HepG2 (cell line): ENCODE data around the gene ZNF500. TPM values are rescaled to one million over a fixed set of nuclear protein-coding genes. Genes with fewer than 3 reads are reported as not detected.
A peak's percentile ranks its signal among the peaks of the same experiment; 100 is the strongest.

Experiments used
- EED ChIP-seq: sonication (generic); formaldehyde crosslinking; IDR thresholded peaks from 2 replicates; pipeline ENCODE4 v1.5.0; 2020; ENCODE audit warnings: mild to moderate bottlenecking, missing genetic modification reagents
- FOXM1 ChIP-seq: sonication (generic); formaldehyde crosslinking; IDR thresholded peaks from 2 replicates; pipeline ENCODE4 v1.5.0; 2020; ENCODE audit warnings: missing genetic modification reagents
- GMEB2 ChIP-seq: IDR thresholded peaks from 2 replicates; pipeline ENCODE4 v1.6.1; 2016; ENCODE audit warnings: missing biosample characterization, missing genetic modification reagents, low read depth
- GZF1 ChIP-seq: sonication (generic); formaldehyde crosslinking; IDR thresholded peaks from 2 replicates; pipeline ENCODE4 v1.5.1; 2020; ENCODE audit warnings: mild to moderate bottlenecking, missing genetic modification reagents
- KDM2A ChIP-seq: sonication (generic); formaldehyde crosslinking; IDR thresholded peaks from 2 replicates; pipeline ENCODE4 v1.4.0; 2020; ENCODE audit warnings: low read depth, missing genetic modification reagents, borderline replicate concordance
- KDM3A ChIP-seq: IDR thresholded peaks from 2 replicates; pipeline ENCODE4 v1.6.1; 2018; ENCODE audit warnings: low read depth, missing compliant biosample characterization
- MED1 ChIP-seq: sonication (generic); formaldehyde crosslinking; IDR thresholded peaks from 2 replicates; pipeline ENCODE4 v1.4.0; 2020; ENCODE audit warnings: missing genetic modification reagents
- MXD1 ChIP-seq: sonication (generic); formaldehyde crosslinking; IDR thresholded peaks from 2 replicates; pipeline ENCODE4 v1.4.0; 2020; ENCODE audit warnings: mild to moderate bottlenecking, missing genetic modification reagents
- NONO ChIP-seq, 2 experiments: fragments of 450-650 bp in 1 of 2; sonication (generic) in 1 of 2; formaldehyde crosslinking in 1 of 2; IDR thresholded peaks in 1 of 2; conservative IDR thresholded peaks in 1 of 2; 2 replicates each; pipeline versions ENCODE4 v1.6.1 to v1.8.0; 2017 to 2022; ENCODE audit warnings: mild to moderate bottlenecking in 1 of 2, missing genetic modification reagents in 1 of 2, moderate library complexity in 1 of 2
- REL ChIP-seq: sonication (generic); formaldehyde crosslinking; conservative IDR thresholded peaks from 2 replicates; pipeline ENCODE4 v1.8.0; 2022; ENCODE audit warnings: mild to moderate bottlenecking, missing genetic modification reagents, moderate library complexity
- RELA ChIP-seq: sonication (generic); formaldehyde crosslinking; IDR thresholded peaks from 2 replicates; pipeline ENCODE4 v1.4.0; 2020; ENCODE audit warnings: missing genetic modification reagents
- SNRNP70 ChIP-seq: fragments of 200-400 bp; formaldehyde crosslinking; IDR thresholded peaks from 2 replicates; pipeline ENCODE4 v1.6.1; 2017; ENCODE audit warnings: mild to moderate bottlenecking, low read depth, low read length, moderate library complexity
- YEATS4 ChIP-seq: sonication (generic); formaldehyde crosslinking; IDR thresholded peaks from 2 replicates; pipeline ENCODE4 v1.4.0; 2020; ENCODE audit warnings: missing genetic modification reagents, borderline replicate concordance
- ZFP90 ChIP-seq: sonication (generic); formaldehyde crosslinking; IDR thresholded peaks from 2 replicates; pipeline ENCODE4 v1.8.0; 2022; ENCODE audit warnings: missing genetic modification reagents, mild to moderate bottlenecking, inconsistent platforms, borderline replicate concordance
- ZKSCAN1 ChIP-seq: fragments of 150-350 bp; IDR thresholded peaks from 2 replicates; pipeline ENCODE4 v1.6.1; 2014; ENCODE audit warnings: low read length
- ZNF205 ChIP-seq: IDR thresholded peaks from 2 replicates; pipeline ENCODE4 v1.6.1; 2018; ENCODE audit warnings: missing biosample characterization, missing genetic modification reagents
- ZNF343 ChIP-seq: sonication (generic); formaldehyde crosslinking; IDR thresholded peaks from 2 replicates; pipeline ENCODE4 v1.4.0; 2020; ENCODE audit warnings: mild to moderate bottlenecking, missing genetic modification reagents
- ZNF513 ChIP-seq: sonication (generic); formaldehyde crosslinking; conservative IDR thresholded peaks from 2 replicates; pipeline ENCODE4 v1.5.0; 2020; ENCODE audit warnings: missing genetic modification reagents
- ZNF577 ChIP-seq: sonication (generic); formaldehyde crosslinking; IDR thresholded peaks from 2 replicates; pipeline ENCODE4 v1.4.0; 2020; ENCODE audit warnings: mild to moderate bottlenecking, low read depth, missing genetic modification reagents, borderline replicate concordance
- ZNF749 ChIP-seq: sonication (generic); formaldehyde crosslinking; IDR thresholded peaks from 2 replicates; pipeline ENCODE4 v1.8.0; 2022; ENCODE audit warnings: mild to moderate bottlenecking, missing genetic modification reagents, moderate library complexity, borderline replicate concordance
- ZNF878 ChIP-seq: sonication (generic); formaldehyde crosslinking; IDR thresholded peaks from 2 replicates; pipeline ENCODE4 v1.8.1; 2023; ENCODE audit warnings: mild to moderate bottlenecking, missing genetic modification reagents, moderate library complexity
- polyA plus RNA-seq, 8 experiments: library from polyadenylated mRNA; depleted of rRNA in 3 of 8; stranded (reverse) in 7 of 8; unstranded in 1 of 8; fragments of >200 nt; fragmentation: Illumina TruSeq in 4 of 8; extraction: Trizol in 4 of 8; gene quantifications; 2 replicates each; pipeline versions ENCODE4 v1.2.1 to v1.2.3, GENCODE V29; 2011 to 2016; ENCODE audit warnings: low read depth in 4 of 8, missing spikeins in 1 of 8, mixed read lengths in 1 of 8; ENCODE audit not compliant: insufficient read depth in 1 of 8
- total RNA-seq, 5 experiments: library from RNA; depleted of rRNA; stranded (reverse); fragments of >200 nt; fragmentation: Illumina TruSeq; extraction: Trizol; gene quantifications; 2 replicates each; pipeline ENCODE4 v1.2.3, GENCODE V29; 2016; ENCODE audit warnings: low read depth in 1 of 5
- TF ChIP-seq, protein P1 (sequence below): sonication (generic); formaldehyde crosslinking; IDR thresholded peaks from 2 replicates; pipeline ENCODE4 v1.4.0; 2020; ENCODE audit warnings: mild to moderate bottlenecking, missing genetic modification reagents
- TF ChIP-seq, protein P2 (sequence below): IDR thresholded peaks from 2 replicates; pipeline ENCODE4 v1.6.1; 2018; ENCODE audit warnings: missing genetic modification reagents

Gene ZNF500
- total and polyA plus RNA-seq, 2 of the 13 experiments (the other 11 are each of a cell fraction or from before 2014, with no cell fraction given), result 6.1 to 12.2 TPM

GRCh38 chr16:4800290-4801041 lies 33.5 kb upstream of the ZNF500 start (continued):
- TF ChIP-seq EED (CRISPR knock-in tag), result no peak
- TF ChIP-seq, protein P1, sequence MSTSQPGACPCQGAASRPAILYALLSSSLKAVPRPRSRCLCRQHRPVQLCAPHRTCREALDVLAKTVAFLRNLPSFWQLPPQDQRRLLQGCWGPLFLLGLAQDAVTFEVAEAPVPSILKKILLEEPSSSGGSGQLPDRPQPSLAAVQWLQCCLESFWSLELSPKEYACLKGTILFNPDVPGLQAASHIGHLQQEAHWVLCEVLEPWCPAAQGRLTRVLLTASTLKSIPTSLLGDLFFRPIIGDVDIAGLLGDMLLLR, result no peak
- 0 out of 2 replicates have a peak, but pooled peaks have one; percentile 16 for TF ChIP-seq MED1 (CRISPR knock-in tag)
- 0 out of 2 replicates have a peak, but pooled peaks have one; percentile 36 for TF ChIP-seq KDM3A (CRISPR knock-in tag)
- no peak for TF ChIP-seq ZNF205
- TF ChIP-seq SNRNP70, result no peak
- TF ChIP-seq, protein P2, sequence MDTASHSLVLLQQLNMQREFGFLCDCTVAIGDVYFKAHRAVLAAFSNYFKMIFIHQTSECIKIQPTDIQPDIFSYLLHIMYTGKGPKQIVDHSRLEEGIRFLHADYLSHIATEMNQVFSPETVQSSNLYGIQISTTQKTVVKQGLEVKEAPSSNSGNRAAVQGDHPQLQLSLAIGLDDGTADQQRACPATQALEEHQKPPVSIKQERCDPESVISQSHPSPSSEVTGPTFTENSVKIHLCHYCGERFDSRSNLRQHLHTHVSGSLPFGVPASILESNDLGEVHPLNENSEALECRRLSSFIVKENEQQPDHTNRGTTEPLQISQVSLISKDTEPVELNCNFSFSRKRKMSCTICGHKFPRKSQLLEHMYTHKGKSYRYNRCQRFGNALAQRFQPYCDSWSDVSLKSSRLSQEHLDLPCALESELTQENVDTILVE (CRISPR knock-in tag), result no peak
- no peak for TF ChIP-seq RELA (CRISPR knock-in tag)
- no peak for TF ChIP-seq ZNF878 (CRISPR knock-in tag)
- no peak; the same call in 1 of the 2 replicates for TF ChIP-seq YEATS4 (CRISPR knock-in tag)
- TF ChIP-seq ZFP90 (CRISPR knock-in tag), result no peak
- TF ChIP-seq ZNF513, result no peak
- TF ChIP-seq REL (CRISPR knock-in tag), result no peak
- no peak for TF ChIP-seq GMEB2 (CRISPR knock-in tag)
- TF ChIP-seq NONO (IDR thresholded peaks at IDR 0.05), result no peak
- TF ChIP-seq NONO (CRISPR knock-in tag; conservative IDR thresholded peaks at IDR 0.05), result no peak
- no peak for TF ChIP-seq ZNF577 (CRISPR knock-in tag)
- no peak for TF ChIP-seq ZNF749
- TF ChIP-seq ZNF343 (CRISPR knock-in tag), result no peak
- TF ChIP-seq KDM2A, result peak; percentile 32; the same call in 1 of the 2 replicates
- TF ChIP-seq GZF1 (CRISPR knock-in tag), result no peak
- TF ChIP-seq FOXM1 (CRISPR knock-in tag), result no peak
- TF ChIP-seq ZKSCAN1, result no peak
- 0 out of 2 replicates have a peak, but pooled peaks have one; percentile 12 for TF ChIP-seq MXD1 (CRISPR knock-in tag)
